ENCODE results near the gene SPG7. TPM values are rescaled to one million over a fixed set of nuclear protein-coding genes. Genes with fewer than 3 reads are reported as not detected.

Gene SPG7
- total and polyA plus RNA-seq, 4 donors = 34.5 to 102 (median 49.5) TPM

DNA sequence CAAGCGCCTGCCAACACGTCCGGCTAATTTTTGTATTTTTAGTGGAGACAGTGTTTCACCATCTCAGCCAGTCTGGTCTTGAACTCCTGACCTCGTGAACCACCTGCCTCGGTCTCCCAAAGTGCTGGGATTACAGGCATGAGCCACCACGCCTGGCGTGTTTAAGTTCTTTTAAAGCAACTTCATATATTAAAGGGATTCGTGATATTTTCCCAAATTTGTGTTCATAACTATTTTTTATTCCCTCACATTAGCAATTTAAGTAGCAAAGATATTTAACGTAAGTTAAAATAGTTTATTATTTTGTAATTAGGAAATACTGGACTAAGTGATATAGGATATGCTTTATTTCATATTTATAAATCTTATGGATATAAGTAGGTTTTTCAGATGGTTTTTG lies 4.2 kb downstream of the SPG7 start:
- 95% methylated on average over 9 of the region's 9 CpGs for WGBS

DNA sequence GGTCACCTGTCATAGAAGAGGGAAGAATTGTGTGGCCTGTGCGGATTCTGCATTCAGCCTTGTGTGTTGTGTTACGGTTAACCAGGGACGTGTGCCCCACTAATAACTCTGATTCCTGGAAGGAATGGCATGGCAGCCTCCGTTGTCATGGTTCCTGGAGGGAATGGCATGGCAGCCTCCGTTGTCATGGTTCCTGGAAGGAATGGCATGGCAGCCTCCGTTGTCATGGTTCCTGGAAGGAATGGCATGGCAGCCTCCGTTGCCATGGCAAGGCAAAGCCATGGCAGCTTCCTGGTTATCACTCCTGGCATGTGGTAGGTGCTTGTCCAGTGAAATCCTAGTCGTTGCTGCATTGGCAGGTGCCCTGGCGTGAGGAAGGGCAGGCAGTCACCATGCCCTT lies 8.9 kb downstream of the SPG7 start:
- 81% methylated on average over 9 of the region's 9 CpGs for whole genome bisulfite sequencing
- H3K9me3 ChIP-seq (ENCODE audit: control insufficient read depth in 4 of 4, low read length in 3 of 4) = no peaks in the 10 kb centered on the region
- H3K4me3 ChIP-seq (ENCODE audit: low read depth in 1 of 3, low read length in 3 of 3) = no peak overlapping the region
- no peaks in the 10 kb centered on the region for H3K4me1 ChIP-seq (ENCODE audit: control insufficient read depth in 4 of 4, insufficient read depth in 4 of 4, low read length in 3 of 4)
- H3K9ac ChIP-seq (ENCODE audit: low read depth in 1 of 2, low read length in 2 of 2) = no peak overlapping the region
- DNase-seq (ENCODE audit: low spot score) = no peak
- H3K27ac ChIP-seq (ENCODE audit: low read depth in 1 of 2, low read length in 2 of 2) = no peak overlapping the region
- no peaks in the 10 kb centered on the region for H3K27me3 ChIP-seq (ENCODE audit: control insufficient read depth in 4 of 4, insufficient read depth in 4 of 4, low read length in 3 of 4)
- H3K36me3 ChIP-seq (ENCODE audit: control insufficient read depth in 4 of 4, insufficient read depth in 3 of 4, low read depth in 1 of 4, low read length in 3 of 4) = peaks cover 10 to 57% (median 35%) of the 10 kb centered on the region in 4 donors
- no peak for TF ChIP-seq HNF4G (IDR thresholded peaks at IDR 0.05)
- TF ChIP-seq, protein P1, sequence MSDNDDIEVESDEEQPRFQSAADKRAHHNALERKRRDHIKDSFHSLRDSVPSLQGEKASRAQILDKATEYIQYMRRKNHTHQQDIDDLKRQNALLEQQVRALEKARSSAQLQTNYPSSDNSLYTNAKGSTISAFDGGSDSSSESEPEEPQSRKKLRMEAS (IDR thresholded peaks at IDR 0.05) = no peak
- no peak for TF ChIP-seq TAF1 (conservative IDR thresholded peaks at IDR 0.05)
- TF ChIP-seq RAD21 (IDR thresholded peaks at IDR 0.05) = no peak
- no peak for TF ChIP-seq NR2F2 (IDR thresholded peaks at IDR 0.05)
- TF ChIP-seq, protein P2, sequence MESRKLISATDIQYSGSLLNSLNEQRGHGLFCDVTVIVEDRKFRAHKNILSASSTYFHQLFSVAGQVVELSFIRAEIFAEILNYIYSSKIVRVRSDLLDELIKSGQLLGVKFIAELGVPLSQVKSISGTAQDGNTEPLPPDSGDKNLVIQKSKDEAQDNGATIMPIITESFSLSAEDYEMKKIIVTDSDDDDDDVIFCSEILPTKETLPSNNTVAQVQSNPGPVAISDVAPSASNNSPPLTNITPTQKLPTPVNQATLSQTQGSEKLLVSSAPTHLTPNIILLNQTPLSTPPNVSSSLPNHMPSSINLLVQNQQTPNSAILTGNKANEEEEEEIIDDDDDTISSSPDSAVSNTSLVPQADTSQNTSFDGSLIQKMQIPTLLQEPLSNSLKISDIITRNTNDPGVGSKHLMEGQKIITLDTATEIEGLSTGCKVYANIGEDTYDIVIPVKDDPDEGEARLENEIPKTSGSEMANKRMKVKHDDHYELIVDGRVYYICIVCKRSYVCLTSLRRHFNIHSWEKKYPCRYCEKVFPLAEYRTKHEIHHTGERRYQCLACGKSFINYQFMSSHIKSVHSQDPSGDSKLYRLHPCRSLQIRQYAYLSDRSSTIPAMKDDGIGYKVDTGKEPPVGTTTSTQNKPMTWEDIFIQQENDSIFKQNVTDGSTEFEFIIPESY (IDR thresholded peaks at IDR 0.05) = no peak
- no peak for TF ChIP-seq FOXA2 (IDR thresholded peaks at IDR 0.05)
- no peak for TF ChIP-seq FOXA1 (IDR thresholded peaks at IDR 0.05)
- TF ChIP-seq, protein P3, sequence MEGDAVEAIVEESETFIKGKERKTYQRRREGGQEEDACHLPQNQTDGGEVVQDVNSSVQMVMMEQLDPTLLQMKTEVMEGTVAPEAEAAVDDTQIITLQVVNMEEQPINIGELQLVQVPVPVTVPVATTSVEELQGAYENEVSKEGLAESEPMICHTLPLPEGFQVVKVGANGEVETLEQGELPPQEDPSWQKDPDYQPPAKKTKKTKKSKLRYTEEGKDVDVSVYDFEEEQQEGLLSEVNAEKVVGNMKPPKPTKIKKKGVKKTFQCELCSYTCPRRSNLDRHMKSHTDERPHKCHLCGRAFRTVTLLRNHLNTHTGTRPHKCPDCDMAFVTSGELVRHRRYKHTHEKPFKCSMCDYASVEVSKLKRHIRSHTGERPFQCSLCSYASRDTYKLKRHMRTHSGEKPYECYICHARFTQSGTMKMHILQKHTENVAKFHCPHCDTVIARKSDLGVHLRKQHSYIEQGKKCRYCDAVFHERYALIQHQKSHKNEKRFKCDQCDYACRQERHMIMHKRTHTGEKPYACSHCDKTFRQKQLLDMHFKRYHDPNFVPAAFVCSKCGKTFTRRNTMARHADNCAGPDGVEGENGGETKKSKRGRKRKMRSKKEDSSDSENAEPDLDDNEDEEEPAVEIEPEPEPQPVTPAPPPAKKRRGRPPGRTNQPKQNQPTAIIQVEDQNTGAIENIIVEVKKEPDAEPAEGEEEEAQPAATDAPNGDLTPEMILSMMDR (IDR thresholded peaks at IDR 0.05; ENCODE audit: low read depth, low read length, missing input control) = no peak
- TF ChIP-seq RXRA (IDR thresholded peaks at IDR 0.05) = no peak

More for the DNA sequence above, 4.2 kb downstream of the SPG7 start:
- DNase-seq (ENCODE audit: low spot score) = no peak
- peaks cover under 1 to 17% (median 9%) of the 10 kb centered on the region in 4 donors for H3K4me1 ChIP-seq (ENCODE audit: control insufficient read depth in 4 of 4, insufficient read depth in 4 of 4, low read length in 3 of 4)
- no peak overlapping the region for H3K27ac ChIP-seq (ENCODE audit: low read depth in 1 of 2, low read length in 2 of 2)
- H3K27me3 ChIP-seq (ENCODE audit: control insufficient read depth in 4 of 4, insufficient read depth in 4 of 4, low read length in 3 of 4) = no peaks in the 10 kb centered on the region
- TF ChIP-seq, protein P4, sequence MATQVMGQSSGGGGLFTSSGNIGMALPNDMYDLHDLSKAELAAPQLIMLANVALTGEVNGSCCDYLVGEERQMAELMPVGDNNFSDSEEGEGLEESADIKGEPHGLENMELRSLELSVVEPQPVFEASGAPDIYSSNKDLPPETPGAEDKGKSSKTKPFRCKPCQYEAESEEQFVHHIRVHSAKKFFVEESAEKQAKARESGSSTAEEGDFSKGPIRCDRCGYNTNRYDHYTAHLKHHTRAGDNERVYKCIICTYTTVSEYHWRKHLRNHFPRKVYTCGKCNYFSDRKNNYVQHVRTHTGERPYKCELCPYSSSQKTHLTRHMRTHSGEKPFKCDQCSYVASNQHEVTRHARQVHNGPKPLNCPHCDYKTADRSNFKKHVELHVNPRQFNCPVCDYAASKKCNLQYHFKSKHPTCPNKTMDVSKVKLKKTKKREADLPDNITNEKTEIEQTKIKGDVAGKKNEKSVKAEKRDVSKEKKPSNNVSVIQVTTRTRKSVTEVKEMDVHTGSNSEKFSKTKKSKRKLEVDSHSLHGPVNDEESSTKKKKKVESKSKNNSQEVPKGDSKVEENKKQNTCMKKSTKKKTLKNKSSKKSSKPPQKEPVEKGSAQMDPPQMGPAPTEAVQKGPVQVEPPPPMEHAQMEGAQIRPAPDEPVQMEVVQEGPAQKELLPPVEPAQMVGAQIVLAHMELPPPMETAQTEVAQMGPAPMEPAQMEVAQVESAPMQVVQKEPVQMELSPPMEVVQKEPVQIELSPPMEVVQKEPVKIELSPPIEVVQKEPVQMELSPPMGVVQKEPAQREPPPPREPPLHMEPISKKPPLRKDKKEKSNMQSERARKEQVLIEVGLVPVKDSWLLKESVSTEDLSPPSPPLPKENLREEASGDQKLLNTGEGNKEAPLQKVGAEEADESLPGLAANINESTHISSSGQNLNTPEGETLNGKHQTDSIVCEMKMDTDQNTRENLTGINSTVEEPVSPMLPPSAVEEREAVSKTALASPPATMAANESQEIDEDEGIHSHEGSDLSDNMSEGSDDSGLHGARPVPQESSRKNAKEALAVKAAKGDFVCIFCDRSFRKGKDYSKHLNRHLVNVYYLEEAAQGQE (IDR thresholded peaks at IDR 0.05) = no peak
- TF ChIP-seq GABPA (IDR thresholded peaks at IDR 0.05 in 1 of 2, conservative IDR thresholded peaks at IDR 0.05 in 1 of 2) (no peak), RAD21 (IDR thresholded peaks at IDR 0.05) (no peak), FOXA1 (IDR thresholded peaks at IDR 0.05) (no peak), EGR1 (IDR thresholded peaks at IDR 0.05; ENCODE audit: low read depth in 2 of 2) (no peak), RXRA (IDR thresholded peaks at IDR 0.05) (no peak), SP1 (IDR thresholded peaks at IDR 0.05) (no peak), HNF4A (conservative IDR thresholded peaks at IDR 0.05) (no peak), NR2F2 (IDR thresholded peaks at IDR 0.05) (no peak), YY1 (IDR thresholded peaks at IDR 0.05) (no peak), TAF1 (conservative IDR thresholded peaks at IDR 0.05) (no peak), HNF4G (IDR thresholded peaks at IDR 0.05) (no peak), FOXA2 (IDR thresholded peaks at IDR 0.05) (no peak)
- TF ChIP-seq, protein P2 (IDR thresholded peaks at IDR 0.05) = no peak
- TF ChIP-seq, protein P5, sequence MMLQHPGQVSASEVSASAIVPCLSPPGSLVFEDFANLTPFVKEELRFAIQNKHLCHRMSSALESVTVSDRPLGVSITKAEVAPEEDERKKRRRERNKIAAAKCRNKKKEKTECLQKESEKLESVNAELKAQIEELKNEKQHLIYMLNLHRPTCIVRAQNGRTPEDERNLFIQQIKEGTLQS (IDR thresholded peaks at IDR 0.05) = no peak
- TF ChIP-seq, protein P3 (IDR thresholded peaks at IDR 0.05; ENCODE audit: low read depth, low read length, missing input control) = no peak
- no peak overlapping the region for H3K9ac ChIP-seq (ENCODE audit: low read depth in 1 of 2, low read length in 2 of 2)
- H3K36me3 ChIP-seq (ENCODE audit: control insufficient read depth in 4 of 4, insufficient read depth in 3 of 4, low read depth in 1 of 4, low read length in 3 of 4) = peaks cover 7 to 39% (median 30%) of the 10 kb centered on the region in 4 donors
- no peak overlapping the region for H3K4me3 ChIP-seq (ENCODE audit: low read depth in 1 of 3, low read length in 3 of 3)
- H3K9me3 ChIP-seq (ENCODE audit: control insufficient read depth in 4 of 4, low read length in 3 of 4) = no peaks in the 10 kb centered on the region
